Motor neuron (in vitro differentiated cells): ENCODE data around the gene RPS15A. TPM values are rescaled to one million over a fixed set of nuclear protein-coding genes. Genes with fewer than 3 reads are reported as not detected.
"Not testable (repeated sequence)": the region's sequence is repeated elsewhere in the genome, so short reads cannot be mapped to it uniquely, and the experiment has no call there.

Experiments
- ATAC-seq, 8 experiments: fragments of 200-7000 bp; cut with Tn5 transposase; replicated peaks in 6 of 8; 2 replicates each; pipeline ENCODE4 v1.8.0; 2021; ENCODE audit warnings: mild to moderate bottlenecking in 8 of 8, moderate library complexity in 8 of 8
- H3K27ac ChIP-seq, 2 donors: fragments of 250-450 bp; sonication (Bioruptor Pico); 2 replicates each; pipeline ENCODE4 v1.9.0; 2021; ENCODE audit warnings: antibody characterized with exemption in 2 of 2, mild to moderate bottlenecking in 2 of 2, moderate library complexity in 1 of 2
- H3K4me1 ChIP-seq, 2 donors: fragments of 250-450 bp; sonication (Bioruptor Pico); replicated peaks in 1 of 2; 2 replicates each; pipeline ENCODE4 v1.6.1; 2021; ENCODE audit warnings: antibody characterized with exemption in 2 of 2, mild to moderate bottlenecking in 2 of 2, moderate library complexity in 1 of 2
- H3K4me3 ChIP-seq, 5 donors: fragments of 250-450 bp; sonication (Bioruptor Pico); 2 replicates each; pipeline ENCODE4 v1.9.0; 2021; ENCODE audit warnings: antibody characterized with exemption in 5 of 5, mild to moderate bottlenecking in 5 of 5, moderate library complexity in 4 of 5
- WGBS, 10 experiments: fragments of 450-650 bp; shearing (Covaris generic); methylation state at CpG; one replicate each; pipeline ENCODE4 v1.0.0; 2022; 5-methylcytosine and 5-hydroxymethylcytosine counted together
- in situ Hi-C, 9 experiments: fragments of 400-800 bp; cut with MboI; loops; one replicate each; pipeline ENCODE4 v1.15.0; 2021; ENCODE audit warnings: low sequenced_read_pairs in 9 of 9, low pct_unique_long_range_greater_than_20kb in 2 of 9; ENCODE audit not compliant: unreplicated experiment in 9 of 9
- total RNA-seq, 8 experiments: library from RNA; unstranded; fragments of 300-600 nt; gene quantifications; 2 replicates each; pipeline versions ENCODE4 v1.2.3 to v1.2.4, GENCODE V29; 2022

Gene RPS15A
- total RNA-seq, 8 experiments from 2014 or later: 1,605 to 4,098 (median 2,564) TPM

DNA sequence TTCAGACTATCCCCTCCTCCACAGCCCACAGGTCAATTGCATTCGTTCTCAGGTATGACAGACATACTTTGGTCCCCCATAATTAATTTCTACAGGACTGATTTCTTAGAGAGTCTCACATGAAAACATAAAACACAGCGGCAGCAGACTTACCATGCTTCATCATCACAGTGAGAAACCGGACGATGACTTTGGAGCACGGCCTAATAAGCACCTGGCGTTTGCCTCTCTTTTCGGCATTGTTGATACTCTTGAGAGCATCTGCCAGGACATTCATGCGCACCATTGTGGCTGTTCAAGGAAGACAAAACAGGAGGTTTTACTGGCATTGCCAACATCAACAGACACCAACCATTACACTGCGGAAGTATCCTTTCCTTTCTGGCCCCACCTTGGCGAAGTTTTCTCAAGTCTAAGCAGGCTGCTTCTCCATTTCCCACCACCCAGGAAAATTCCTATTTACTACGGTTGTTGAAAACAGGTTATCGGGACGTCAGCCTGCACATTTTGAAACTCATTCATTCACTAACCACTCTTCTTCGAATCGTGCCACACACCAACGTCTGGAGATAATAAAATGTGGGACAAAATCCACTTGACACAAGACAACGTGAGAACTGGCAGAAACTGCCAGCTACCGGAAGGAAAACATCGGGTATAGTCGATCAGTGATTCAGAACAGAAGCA is 1.2 kb downstream of the RPS15A start:
- WGBS, 10 experiments: 0 to 26% (median 16%) methylated on average over 6 to 20 of the region's 20 CpGs
- ATAC-seq: no peak
- Histone ChIP-seq H3K4me1 (peaks cover 21 to 43% of the 10 kb centered on the region in 2 donors), H3K27ac (no peak overlapping the region), H3K4me3 (peak overlapping the region; percentile 52 to 88 (median 78))
- in situ Hi-C loops: no loop called here

- in situ Hi-C loops: no loop called here
- 75 to 100% (median 91%) methylated on average over 1 to 6 of the region's 8 CpGs for WGBS, 10 experiments
- no peak for ATAC-seq
- H3K4me1 ChIP-seq: peaks cover 21 to 39% of the 10 kb centered on the region in 2 donors
- no peak overlapping the region for H3K4me3 ChIP-seq
- H3K27ac ChIP-seq: no peak overlapping the region
Observed at GRCh38 chr16:18784917-18785623, 5.1 kb downstream of the RPS15A start.

DNA sequence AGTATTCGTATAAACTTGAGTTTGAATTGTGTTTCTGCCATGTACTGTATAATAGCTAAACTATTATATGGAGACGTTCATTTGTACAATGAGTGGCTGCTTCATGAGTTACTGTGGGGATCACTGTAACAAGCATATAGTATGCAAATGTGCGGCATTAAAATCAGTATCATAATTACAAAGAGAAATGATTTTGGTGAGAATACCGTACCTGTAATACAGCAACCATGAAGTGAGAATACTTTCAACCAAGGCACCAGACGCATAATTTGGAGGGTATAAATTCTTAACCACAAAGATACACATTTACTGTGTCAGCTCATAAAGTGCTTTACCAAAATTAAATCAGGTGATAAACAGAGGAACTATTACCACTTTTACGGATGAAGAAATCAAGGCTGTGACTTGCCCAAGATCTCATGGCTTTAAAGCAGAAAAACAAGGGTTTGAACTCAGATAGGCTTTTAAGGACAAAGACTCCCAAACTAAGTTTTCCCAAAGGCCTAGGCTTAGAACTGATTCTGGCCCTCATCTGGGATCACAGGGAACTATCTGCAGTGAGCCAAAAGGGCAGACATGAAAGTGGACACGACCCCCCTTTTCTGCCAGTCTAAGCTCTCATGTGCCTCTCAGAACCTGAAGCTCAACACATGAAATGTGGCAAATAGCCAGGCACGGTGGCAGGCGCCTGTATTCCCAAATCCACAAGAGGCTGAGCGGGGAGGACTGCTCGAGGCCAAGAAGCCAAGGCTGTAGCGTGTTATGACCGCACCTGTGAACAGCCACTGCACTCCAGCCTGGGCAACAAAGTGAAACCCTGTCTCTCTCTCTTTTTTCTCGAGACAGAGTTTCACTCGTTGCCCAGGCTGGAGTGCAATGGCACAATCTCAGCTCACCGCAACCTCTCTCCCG is 6.4 kb downstream of the RPS15A start:
- in situ Hi-C loops: no loop called here
- ATAC-seq: no peak
- Histone ChIP-seq H3K27ac (no peak overlapping the region), H3K4me3 (no peak overlapping the region), H3K4me1 (peaks cover 19 to 34% of the 10 kb centered on the region in 2 donors)
- WGBS, 10 experiments: 83 to 100% (median 94%) methylated on average over 1 to 12 of the region's 17 CpGs

DNA sequence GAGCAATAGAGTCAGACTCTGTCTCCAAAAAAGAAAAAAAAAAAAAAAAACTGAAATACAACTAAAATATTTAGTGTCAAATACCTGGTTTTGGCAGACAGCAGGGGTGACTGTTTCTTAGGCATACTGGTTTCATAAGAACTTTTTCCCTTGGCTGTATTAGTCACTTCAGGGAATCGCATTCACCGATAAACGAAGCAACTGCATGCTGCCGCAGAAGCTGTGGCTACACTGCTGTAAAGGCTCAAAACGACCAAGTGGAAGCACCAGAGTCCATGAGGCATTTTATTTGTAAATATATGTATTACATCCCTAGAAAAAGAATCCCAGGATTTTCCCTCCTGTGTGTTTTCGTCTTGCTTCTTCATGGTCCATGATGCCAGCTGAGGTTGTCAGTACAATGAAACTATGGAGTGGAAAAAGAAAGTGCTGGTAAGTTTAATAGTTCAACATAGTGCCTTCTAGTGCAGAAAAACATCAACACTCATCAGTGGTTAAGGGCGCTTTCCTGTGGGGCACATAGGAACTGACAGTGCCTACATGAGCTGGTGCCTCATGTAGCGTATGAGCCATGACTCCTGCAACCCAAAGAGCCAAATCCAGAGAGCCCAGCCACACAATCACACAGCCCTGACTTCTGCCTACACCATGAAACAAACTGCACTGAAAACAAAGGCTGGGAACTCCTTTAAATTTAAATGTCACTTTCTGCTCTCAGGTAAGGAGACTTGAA is 7.3 kb downstream of the RPS15A start:
- H3K4me3 ChIP-seq: no peak overlapping the region
- peaks cover 11 to 26% of the 10 kb centered on the region in 2 donors for H3K4me1 ChIP-seq
- no peak overlapping the region for H3K27ac ChIP-seq
- WGBS, 10 experiments: 88 to 100% (median 93%) methylated on average over 2 to 6 of the region's 8 CpGs; no CpG with 5 or more reads in 2 of the 10 experiments
- in situ Hi-C loops: no loop called here
- ATAC-seq: no peak

- WGBS, 10 experiments: no CpG with 5 or more reads among the region's 6 CpGs
- ATAC-seq: peak in 2 of 8 experiments; percentile 5 to 18
- in situ Hi-C loops: not testable (repeated sequence)
Observed at GRCh38 chr16:18781232-18781631, 8.9 kb downstream of the RPS15A start.

GRCh38 chr16:18780460-18781026 is 9.6 kb downstream of the RPS15A start:
- in situ Hi-C loops, H3K4me1 ChIP-seq, H3K4me3 ChIP-seq, H3K27ac ChIP-seq: not testable (repeated sequence)
- WGBS, 10 experiments: 60% methylated on average over 1 of the region's 8 CpGs; no CpG with 5 or more reads in 9 of the 10 experiments
- peak in 7 of 8 experiments; percentile 12 to 42 (median 26) for ATAC-seq

More at GRCh38 chr16:18781232-18781631, 8.9 kb downstream of the RPS15A start:
- H3K4me1 ChIP-seq: peaks cover under 1 to 11% of the 10 kb centered on the region in 2 donors
- not testable (repeated sequence) for H3K4me3 ChIP-seq, H3K27ac ChIP-seq

DNA sequence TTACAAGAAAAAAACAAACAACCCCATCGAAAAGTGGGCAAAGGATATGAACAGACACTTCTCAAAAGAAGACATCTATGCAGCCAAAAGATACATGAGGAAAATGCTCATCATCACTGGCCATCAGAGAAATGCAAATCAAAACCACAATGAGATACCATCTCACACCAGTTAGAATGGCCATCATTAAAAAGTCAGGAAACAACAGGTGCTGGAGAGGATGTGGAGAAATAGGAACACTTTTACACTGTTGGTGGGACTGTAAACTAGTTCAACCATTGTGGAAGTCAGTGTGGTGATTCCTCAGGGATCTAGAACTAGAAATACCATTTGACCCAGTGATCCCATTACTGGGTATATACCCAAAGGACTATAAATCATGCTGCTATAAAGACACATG is 12.5 kb downstream of the RPS15A start:
- in situ Hi-C loops, H3K4me3 ChIP-seq, H3K27ac ChIP-seq, ATAC-seq, H3K4me1 ChIP-seq: not testable (repeated sequence)
- WGBS, 10 experiments: no CpG with 5 or more reads among the region's 1 CpG

DNA sequence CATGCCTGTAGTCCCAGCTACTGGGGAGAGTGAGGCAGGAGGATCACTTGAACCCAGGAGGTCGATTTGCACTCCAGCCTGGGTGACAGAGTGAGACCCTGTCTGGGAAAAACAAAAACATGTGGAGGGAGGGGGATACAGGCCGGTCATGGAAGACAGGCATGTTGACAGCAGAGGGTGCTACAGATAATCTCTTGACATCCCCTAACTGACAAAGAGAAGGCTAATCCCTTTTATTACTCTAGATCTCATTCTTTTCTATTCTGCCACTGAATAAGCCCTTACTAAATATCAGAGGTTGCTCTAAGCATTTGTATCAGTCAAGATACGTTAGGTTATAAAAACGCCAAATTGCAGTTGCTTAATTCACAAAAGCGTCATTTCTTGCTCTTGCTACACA is 13.8 kb downstream of the RPS15A start:
- in situ Hi-C loops, H3K27ac ChIP-seq, H3K4me1 ChIP-seq, H3K4me3 ChIP-seq: not testable (repeated sequence)
- ATAC-seq: peak in 1 of 8 experiments; percentile 14
- 100% methylated on average over 1 to 3 of the region's 5 CpGs; no CpG with 5 or more reads in 8 of the 10 experiments for WGBS, 10 experiments

DNA sequence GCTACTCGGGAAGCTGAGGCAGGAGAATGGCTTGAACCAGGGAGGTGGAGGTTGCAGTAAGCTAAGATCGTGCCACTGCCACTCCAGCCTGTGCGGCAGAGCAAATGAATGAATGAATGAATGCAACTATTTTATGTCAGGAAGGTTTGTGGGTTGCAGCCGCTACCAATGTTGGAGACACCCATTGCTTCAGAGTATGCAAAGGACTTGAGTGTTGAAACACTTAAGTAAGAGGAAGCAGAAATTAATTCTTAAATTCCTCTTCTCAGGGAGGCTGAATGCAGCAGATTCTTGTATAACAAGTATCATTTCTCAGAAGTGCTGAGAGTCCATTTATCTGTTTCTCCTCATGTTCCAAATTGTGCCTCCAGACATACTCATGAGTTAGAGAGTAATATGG is 15.5 kb downstream of the RPS15A start:
- 60 to 100% (median 90%) methylated on average over 1 to 4 of the region's 4 CpGs; no CpG with 5 or more reads in 4 of the 10 experiments for WGBS, 10 experiments
- peak in 3 of 8 experiments; percentile 12 to 21 (median 15) for ATAC-seq
- H3K27ac ChIP-seq, H3K4me1 ChIP-seq, in situ Hi-C loops, H3K4me3 ChIP-seq: not testable (repeated sequence)

GRCh38 chr16:18772171-18772570 is 18.0 kb downstream of the RPS15A start:
- 65 to 100% (median 90%) methylated on average over 1 to 2 of the region's 7 CpGs; no CpG with 5 or more reads in 4 of the 10 experiments for WGBS, 10 experiments
- in situ Hi-C loops, H3K27ac ChIP-seq, H3K4me3 ChIP-seq, ATAC-seq, H3K4me1 ChIP-seq: not testable (repeated sequence)

DNA sequence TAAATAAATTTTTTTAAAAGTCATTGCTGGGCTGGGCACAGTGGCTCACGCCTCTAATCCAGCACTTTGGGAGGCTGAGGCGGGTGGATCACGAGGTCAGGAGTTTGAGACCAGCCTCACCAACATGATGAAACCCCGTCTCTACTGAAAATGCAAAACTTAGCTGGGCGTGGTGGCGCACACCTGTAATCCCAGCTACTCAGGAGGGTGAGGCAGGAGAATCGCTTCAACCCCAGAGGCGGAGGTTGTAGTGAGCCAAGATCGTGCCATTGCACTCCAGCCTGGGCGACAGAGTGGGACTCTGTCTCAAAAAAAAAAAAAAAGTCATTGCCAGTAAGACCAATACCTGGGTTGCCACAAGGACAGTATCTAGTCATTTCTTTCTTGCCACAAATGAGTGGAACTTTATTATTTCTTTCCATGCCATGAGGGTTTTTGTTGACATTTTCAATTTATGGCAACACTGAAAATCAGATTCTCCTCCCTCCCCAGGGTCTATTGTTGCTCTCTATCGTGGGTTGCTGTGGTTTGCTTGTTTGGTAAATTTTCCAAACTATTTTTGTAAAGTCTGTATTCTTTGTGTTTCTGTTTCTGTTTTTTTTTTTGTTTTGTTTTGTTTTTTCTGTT is 19.7 kb downstream of the RPS15A start:
- H3K4me3 ChIP-seq, in situ Hi-C loops, ATAC-seq, H3K27ac ChIP-seq, H3K4me1 ChIP-seq: not testable (repeated sequence)
- WGBS, 10 experiments: 50 to 100% (median 68%) methylated on average over 1 to 5 of the region's 11 CpGs; no CpG with 5 or more reads in 3 of the 10 experiments

GRCh38 chr16:18767217-18767616 is 22.9 kb downstream of the RPS15A start:
- ATAC-seq, H3K4me1 ChIP-seq, H3K4me3 ChIP-seq, in situ Hi-C loops, H3K27ac ChIP-seq: not testable (repeated sequence)
- 60 to 100% (median 93%) methylated on average over 1 of the region's 7 CpGs; no CpG with 5 or more reads in 6 of the 10 experiments for WGBS, 10 experiments
